Gastroesophageal sphincter (tissue), 4 donors: Measurements from ENCODE around the gene IKZF3. TPM values are rescaled to one million over a fixed set of nuclear protein-coding genes. Genes with fewer than 3 reads are reported as not detected.
"Not testable (repeated sequence)": the region's sequence is repeated elsewhere in the genome, so short reads cannot be mapped to it uniquely, and the experiment has no call there.

Experiments
- ATAC-seq: fragments of 150-250 bp; one replicate; pipeline ENCODE4 v1.9.1; 2016; ENCODE audit warnings: mild to moderate bottlenecking, moderate library complexity
- H3K27ac ChIP-seq, 4 donors: fragments of 200-600 bp; sonication (generic) in 3 of 4; 1 replicate in 3 of 4; 2 replicates in 1 of 4; pipeline ENCODE4 v1.5.1; 2016 to 2019
- H3K27me3 ChIP-seq: fragments of 200-600 bp; sonication (generic); one replicate; pipeline ENCODE4 v1.5.1; 2019
- H3K36me3 ChIP-seq, 2 donors: fragments of 200-600 bp; sonication (generic); one replicate each; pipeline ENCODE4 v1.5.1; 2019; ENCODE audit warnings: control low read depth in 1 of 2
- H3K4me1 ChIP-seq, 3 donors: fragments of 200-600 bp; sonication (generic); 1 replicate in 2 of 3; 2 replicates in 1 of 3; pipeline ENCODE4 v1.5.1; 2016 to 2019; ENCODE audit warnings: control low read depth in 2 of 3
- H3K4me3 ChIP-seq, 2 donors: fragments of 200-600 bp; sonication (generic); one replicate each; pipeline ENCODE4 v1.5.1; 2019; ENCODE audit warnings: mild to moderate bottlenecking in 1 of 2, moderate library complexity in 1 of 2
- H3K9me3 ChIP-seq, 3 donors: fragments of 200-600 bp; sonication (generic); one replicate each; pipeline ENCODE4 v1.5.1; 2017 to 2019; ENCODE audit warnings: control low read depth in 2 of 3
- CTCF ChIP-seq, 4 experiments: fragments of 200-600 bp in 2 of 4; fragments of 450-650 bp in 2 of 4; sonication (generic) in 1 of 4; IDR thresholded peaks; one replicate each; pipeline ENCODE4 v1.5.1; 2017 to 2019; ENCODE audit warnings: antibody characterized with exemption in 4 of 4, mild to moderate bottlenecking in 2 of 4, moderate library complexity in 2 of 4
- EP300 ChIP-seq: sonication (generic); formaldehyde crosslinking; IDR thresholded peaks from one replicate; pipeline ENCODE4 v1.6.1; 2017; ENCODE audit warnings: antibody characterized with exemption, mild to moderate bottlenecking
- POLR2A ChIP-seq, 2 donors: fragments of 450-650 bp; IDR thresholded peaks; one replicate each; pipeline ENCODE4 v1.6.1; 2017; ENCODE audit warnings: antibody characterized with exemption in 2 of 2, mild to moderate bottlenecking in 2 of 2, moderate library complexity in 1 of 2
- POLR2AphosphoS5 ChIP-seq: sonication (generic); formaldehyde crosslinking; IDR thresholded peaks from one replicate; pipeline ENCODE4 v1.6.1; 2017; ENCODE audit warnings: antibody characterized with exemption
- WGBS, 2 donors: methylation state at CpG; one replicate each; pipeline ENCODE4 v1.1.5; 2018; ENCODE audit warnings: low coverage in 1 of 2; 5-methylcytosine and 5-hydroxymethylcytosine counted together
- total RNA-seq, 4 donors: library from RNA; depleted of rRNA; stranded (reverse); fragments of >200 nt; gene quantifications; one replicate each; pipeline ENCODE4 v1.1.0, GENCODE V29; 2016

The IKZF3 gene
- total RNA-seq, 4 donors from 2014 or later, result 0.62 to 1.5 (median 0.95) TPM

- Histone ChIP-seq H3K36me3 (peaks cover 0 to 100% of the 10 kb centered on the region in 2 donors), H3K27ac (no peak overlapping the region), H3K4me3 (no peak overlapping the region), H3K27me3 (no peaks in the 10 kb centered on the region), H3K9me3 (no peaks in the 10 kb centered on the region), H3K4me1 (no peaks in the 10 kb centered on the region)
- TF ChIP-seq POLR2A (IDR thresholded peaks at IDR 0.05) (no peak), CTCF (IDR thresholded peaks at IDR 0.05) (no peak), EP300 (no peak), POLR2AphosphoS5 (no peak)
- 80% methylated on average over 3 of the region's 18 CpGs; no CpG with 5 or more reads in 1 of the 2 donors for WGBS, 2 donors
- ATAC-seq, result no peak
Observed at GRCh38 chr17:39715375-39716072, 148.6 kb downstream of the IKZF3 start.

GRCh38 chr17:39714234-39714633 is 149.9 kb downstream of the IKZF3 start:
- Histone ChIP-seq H3K4me3 (no peak overlapping the region), H3K27ac (no peak overlapping the region), H3K36me3 (peaks cover 0 to 100% of the 10 kb centered on the region in 2 donors), H3K4me1 (no peaks in the 10 kb centered on the region), H3K9me3 (no peaks in the 10 kb centered on the region), H3K27me3 (no peaks in the 10 kb centered on the region)
- no peak for TF ChIP-seq POLR2A (IDR thresholded peaks at IDR 0.05)
- no peak for TF ChIP-seq EP300
- TF ChIP-seq CTCF (IDR thresholded peaks at IDR 0.05), result no peak
- TF ChIP-seq POLR2AphosphoS5, result no peak
- 75 to 77% methylated on average over 1 to 2 of the region's 4 CpGs for WGBS, 2 donors
- no peak for ATAC-seq

- Histone ChIP-seq H3K27ac (no peak overlapping the region), H3K4me1 (no peaks in the 10 kb centered on the region), H3K36me3 (peaks cover 0 to 100% of the 10 kb centered on the region in 2 donors), H3K9me3 (no peaks in the 10 kb centered on the region), H3K4me3 (no peak overlapping the region), H3K27me3 (no peaks in the 10 kb centered on the region)
- no peak for ATAC-seq
- 89% methylated on average over 5 of the region's 10 CpGs; no CpG with 5 or more reads in 1 of the 2 donors for WGBS, 2 donors
- TF ChIP-seq EP300, result no peak
- no peak for TF ChIP-seq CTCF (IDR thresholded peaks at IDR 0.05)
- TF ChIP-seq POLR2A (IDR thresholded peaks at IDR 0.05), result no peak
- no peak for TF ChIP-seq POLR2AphosphoS5
Observed at GRCh38 chr17:39711851-39712250, 152.3 kb downstream of the IKZF3 start.

GRCh38 chr17:39711071-39711470 is 153.0 kb downstream of the IKZF3 start:
- H3K4me3 ChIP-seq, H3K27me3 ChIP-seq, ATAC-seq, H3K9me3 ChIP-seq, H3K4me1 ChIP-seq, H3K27ac ChIP-seq: not testable (repeated sequence)
- WGBS, 2 donors, result 78 to 100% methylated on average over 4 to 11 of the region's 11 CpGs
- H3K36me3 ChIP-seq, result peaks cover 0 to 94% of the 10 kb centered on the region in 2 donors

GRCh38 chr17:39709998-39710964 is 153.8 kb downstream of the IKZF3 start:
- Histone ChIP-seq H3K9me3 (no peaks in the 10 kb centered on the region), H3K27ac (no peak overlapping the region), H3K4me3 (no peak overlapping the region), H3K27me3 (no peaks in the 10 kb centered on the region), H3K36me3 (peaks cover 0 to 86% of the 10 kb centered on the region in 2 donors), H3K4me1 (peaks cover 0 to 9% (median 1%) of the 10 kb centered on the region in 3 donors)
- ATAC-seq, result no peak
- WGBS, 2 donors, result 88 to 91% methylated on average over 6 to 10 of the region's 20 CpGs
- TF ChIP-seq EP300 (no peak), CTCF (IDR thresholded peaks at IDR 0.05) (no peak), POLR2AphosphoS5 (no peak)
